Ovary (tissue), 9 donors: Measurements from ENCODE around the gene KRTAP17-1. TPM values are rescaled to one million over a fixed set of nuclear protein-coding genes. Genes with fewer than 3 reads are reported as not detected.

Source experiments
- DNase-seq, 5 donors: peaks; one replicate each; pipeline ENCODE4 v3.0.0-alpha.2; 2019 to 2020
- H3K27ac ChIP-seq, 2 donors: fragments of 200-600 bp; one replicate each; pipeline versions ENCODE4 v1.5.1 to v1.8.0; 2019 to 2022
- H3K27me3 ChIP-seq: fragments of 200-600 bp; one replicate; pipeline ENCODE4 v1.8.0; 2022
- H3K36me3 ChIP-seq: fragments of 200-600 bp; sonication (generic); one replicate; pipeline ENCODE4 v1.5.1; 2019
- H3K4me1 ChIP-seq: one replicate; pipeline ENCODE4 v1.8.1; 2013; ENCODE audit warnings: mild to moderate bottlenecking, moderate library complexity; ENCODE audit not compliant: insufficient read depth
- H3K4me3 ChIP-seq: fragments of 200-600 bp; sonication (generic); one replicate; pipeline ENCODE4 v1.5.1; 2017
- H3K9me3 ChIP-seq, 2 donors: fragments of 200-600 bp in 1 of 2; sonication (generic) in 1 of 2; one replicate each; pipeline versions ENCODE4 v1.5.1 to v1.8.1; 2013 to 2019; ENCODE audit warnings: mild to moderate bottlenecking in 1 of 2, moderate library complexity in 1 of 2
- EP300 ChIP-seq: sonication (generic); formaldehyde crosslinking; IDR thresholded peaks from one replicate; pipeline ENCODE4 v1.6.1; 2017; ENCODE audit warnings: antibody characterized with exemption
- POLR2A ChIP-seq: fragments of 450-650 bp; IDR thresholded peaks from one replicate; pipeline ENCODE4 v1.6.1; 2017; ENCODE audit warnings: antibody characterized with exemption, mild to moderate bottlenecking, moderate library complexity
- WGBS, 3 donors: extraction: QIAGEN DNeasy Blood & Tissue Kit in 1 of 3; methylation state at CpG; one replicate each; pipeline versions ENCODE4 v1.1.5 to v1.1.7; 2013 to 2017; 5-methylcytosine and 5-hydroxymethylcytosine counted together
- intact Hi-C, 4 donors: fragments of 100-400 bp; cut with DNase I; formaldehyde crosslinking; loops; one replicate each; pipeline versions ENCODE4 v1.11.0 to v1.15.1; 2022 to 2023
- polyA plus RNA-seq, 2 donors: library from polyadenylated mRNA; stranded (reverse); fragments of 200-250 nt in 1 of 2; fragments of 350-450 nt in 1 of 2; fragmentation: Illumina TruSeq in 1 of 2; extraction: RNeasy Lipid Tissue Mini Kit (QIAGEN cat#74804) in 1 of 2; gene quantifications; one replicate each; pipeline ENCODE4 v1.2.3, GENCODE V29; 2013 to 2014
- small RNA-seq: library from RNA; depleted of rRNA; stranded (forward); fragments of <200 nt; gene quantifications from one replicate; pipeline ENCODE3, GENCODE V24; 2016
- total RNA-seq, 7 donors: library from RNA; depleted of rRNA in 2 of 7; stranded (reverse); fragments of >200 nt in 2 of 7; fragmentation: NEBNext Ultra II Directional in 3 of 7; extraction: Animal tissue kit (Norgen Biotek cat#: 25700) in 3 of 7; gene quantifications; one replicate each; pipeline versions ENCODE4 v1.1.0 to v1.2.4, GENCODE V29; 2016 to 2023
- TF ChIP-seq, protein P1 (sequence below), 3 donors: fragments of 450-650 bp in 2 of 3; fragments of 200-600 bp in 1 of 3; IDR thresholded peaks; one replicate each; pipeline versions ENCODE4 v1.5.1 to v1.8.0; 2016 to 2022; ENCODE audit warnings: antibody characterized with exemption in 3 of 3, mild to moderate bottlenecking in 1 of 3
- donor health status: DM: no; HTN: no; CAD: no; lungs with moderate emphysema.
- donor health status: DM: no; HTN: no; CAD: no.
- donor health status: Bipolar disorder and iron deficiency.
- donor health status: DM: yes; HTN: yes; CAD: no.
- donor health status: DM: no; HTN: no; CAD: no.
- donor health status: DM: yes; HTN: yes; CAD: no.

Gene KRTAP17-1
- total and polyA plus RNA-seq, 9 donors: not detected

DNA sequence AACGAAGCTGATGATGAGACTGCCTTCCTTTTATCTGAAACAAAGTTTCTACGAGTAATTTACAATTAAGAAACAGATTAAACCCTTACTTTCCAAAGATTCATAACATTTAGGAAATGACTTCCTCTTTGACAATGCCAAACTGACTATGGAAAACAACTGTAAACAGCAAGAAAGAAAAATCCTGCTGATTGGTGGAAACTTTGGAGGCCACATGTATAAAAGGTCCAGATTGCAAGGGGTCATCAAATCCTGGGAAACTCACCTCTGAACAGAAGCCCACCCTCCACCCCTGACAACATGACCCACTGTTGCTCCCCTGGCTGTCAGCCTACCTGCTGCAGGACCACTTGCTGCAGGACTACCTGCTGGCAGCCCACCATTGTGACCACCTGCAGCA, 50.4 kb downstream of the KRTAP17-1 start, which contains the start of gene KRTAP9-6:
Gene KRTAP9-6, plus strand, starts transcription at position 301 of the 400 bp plus-strand sequence. Its CDS starts 0 bp downstream, at position 301.
- WGBS, 3 donors: 31 to 45% (median 37%) methylated on average over 2 of the region's 2 CpGs
- no peaks in the 10 kb centered on the region for H3K9me3 ChIP-seq
- TF ChIP-seq EP300 (no peak), POLR2A (no peak)
- TF ChIP-seq, protein P1, sequence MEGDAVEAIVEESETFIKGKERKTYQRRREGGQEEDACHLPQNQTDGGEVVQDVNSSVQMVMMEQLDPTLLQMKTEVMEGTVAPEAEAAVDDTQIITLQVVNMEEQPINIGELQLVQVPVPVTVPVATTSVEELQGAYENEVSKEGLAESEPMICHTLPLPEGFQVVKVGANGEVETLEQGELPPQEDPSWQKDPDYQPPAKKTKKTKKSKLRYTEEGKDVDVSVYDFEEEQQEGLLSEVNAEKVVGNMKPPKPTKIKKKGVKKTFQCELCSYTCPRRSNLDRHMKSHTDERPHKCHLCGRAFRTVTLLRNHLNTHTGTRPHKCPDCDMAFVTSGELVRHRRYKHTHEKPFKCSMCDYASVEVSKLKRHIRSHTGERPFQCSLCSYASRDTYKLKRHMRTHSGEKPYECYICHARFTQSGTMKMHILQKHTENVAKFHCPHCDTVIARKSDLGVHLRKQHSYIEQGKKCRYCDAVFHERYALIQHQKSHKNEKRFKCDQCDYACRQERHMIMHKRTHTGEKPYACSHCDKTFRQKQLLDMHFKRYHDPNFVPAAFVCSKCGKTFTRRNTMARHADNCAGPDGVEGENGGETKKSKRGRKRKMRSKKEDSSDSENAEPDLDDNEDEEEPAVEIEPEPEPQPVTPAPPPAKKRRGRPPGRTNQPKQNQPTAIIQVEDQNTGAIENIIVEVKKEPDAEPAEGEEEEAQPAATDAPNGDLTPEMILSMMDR (IDR thresholded peaks at IDR 0.05): no peak
- intact Hi-C loops: no loop called here
- H3K4me1 ChIP-seq: no peaks in the 10 kb centered on the region
- no peak within 1 kb of the TSS for H3K4me3 ChIP-seq
- H3K27ac ChIP-seq: no peak within 1 kb of the TSS
- no peak for DNase-seq
- no peaks in the 10 kb centered on the region for H3K36me3 ChIP-seq
- no peaks in the 10 kb centered on the region for H3K27me3 ChIP-seq

Small RNA genes lying within 50 kb of the gene (small RNA-seq; reads per million reads assigned to genes)
- not detected for gene KRTAP9-10P

Other genes with a start within 250 kb of the KRTAP17-1 start
Only the 30 nearest of the 35 such genes appear.
- not detected for gene KRTAP4-9, start 210.3 kb downstream of the KRTAP17-1 start, total RNA-seq
- gene KRTAP4-9, start 210.3 kb downstream of the KRTAP17-1 start, polyA plus RNA-seq: not detected
- not detected for gene KRTAP4-11, start 197.3 kb downstream of the KRTAP17-1 start, total RNA-seq
- not detected for gene KRTAP4-11, start 197.3 kb downstream of the KRTAP17-1 start, polyA plus RNA-seq
- gene KRTAP4-12, start 191.5 kb downstream of the KRTAP17-1 start, total RNA-seq: not detected
- gene KRTAP4-12, start 191.5 kb downstream of the KRTAP17-1 start, polyA plus RNA-seq: not detected
- not detected for gene KRTAP4-6, start 175.2 kb downstream of the KRTAP17-1 start, total RNA-seq
- gene KRTAP4-6, start 175.2 kb downstream of the KRTAP17-1 start, polyA plus RNA-seq: not detected
- gene KRTAP4-5, start 165.9 kb downstream of the KRTAP17-1 start, total RNA-seq: not detected
- not detected for gene KRTAP4-5, start 165.9 kb downstream of the KRTAP17-1 start, polyA plus RNA-seq
- gene KRTAP4-4, start 155.0 kb downstream of the KRTAP17-1 start, total RNA-seq: not detected
- not detected for gene KRTAP4-4, start 155.0 kb downstream of the KRTAP17-1 start, polyA plus RNA-seq
- gene KRTAP4-3, start 147.5 kb downstream of the KRTAP17-1 start, total RNA-seq: not detected
- gene KRTAP4-3, start 147.5 kb downstream of the KRTAP17-1 start, polyA plus RNA-seq: not detected
- gene KRTAP4-2, start 137.5 kb downstream of the KRTAP17-1 start, total RNA-seq: not detected
- not detected for gene KRTAP4-2, start 137.5 kb downstream of the KRTAP17-1 start, polyA plus RNA-seq
- gene KRTAP4-1, start 130.8 kb downstream of the KRTAP17-1 start, total RNA-seq: not detected
- not detected for gene KRTAP4-1, start 130.8 kb downstream of the KRTAP17-1 start, polyA plus RNA-seq
- not detected for gene KRTAP9-1, start 125.8 kb downstream of the KRTAP17-1 start, total RNA-seq
- not detected for gene KRTAP9-1, start 125.8 kb downstream of the KRTAP17-1 start, polyA plus RNA-seq
- gene KRTAP9-2, start 89.1 kb downstream of the KRTAP17-1 start, total RNA-seq: not detected
- gene KRTAP9-2, start 89.1 kb downstream of the KRTAP17-1 start, polyA plus RNA-seq: not detected
- gene KRTAP9-3, start 83.3 kb downstream of the KRTAP17-1 start, total RNA-seq: not detected
- not detected for gene KRTAP9-3, start 83.3 kb downstream of the KRTAP17-1 start, polyA plus RNA-seq
- not detected for gene KRTAP9-8, start 77.7 kb downstream of the KRTAP17-1 start, total RNA-seq
- not detected for gene KRTAP9-8, start 77.7 kb downstream of the KRTAP17-1 start, polyA plus RNA-seq
- gene KRTAP9-4, start 66.0 kb downstream of the KRTAP17-1 start, total RNA-seq: not detected
- not detected for gene KRTAP9-4, start 66.0 kb downstream of the KRTAP17-1 start, polyA plus RNA-seq
- gene KRTAP9-9, start 60.3 kb downstream of the KRTAP17-1 start, total RNA-seq: not detected
- gene KRTAP9-9, start 60.3 kb downstream of the KRTAP17-1 start, polyA plus RNA-seq: not detected
- not detected for gene KRTAP9-6, start 50.3 kb downstream of the KRTAP17-1 start, total RNA-seq
- not detected for gene KRTAP9-6, start 50.3 kb downstream of the KRTAP17-1 start, polyA plus RNA-seq
- gene KRTAP9-7, start 40.0 kb downstream of the KRTAP17-1 start, total RNA-seq: not detected
- not detected for gene KRTAP9-7, start 40.0 kb downstream of the KRTAP17-1 start, polyA plus RNA-seq
- gene KRTAP29-1, start 12.9 kb downstream of the KRTAP17-1 start, total RNA-seq: not detected
- gene KRTAP29-1, start 12.9 kb downstream of the KRTAP17-1 start, polyA plus RNA-seq: not detected
- not detected for gene KRTAP16-1, start 6.4 kb downstream of the KRTAP17-1 start, total RNA-seq
- gene KRTAP16-1, start 6.4 kb downstream of the KRTAP17-1 start, polyA plus RNA-seq: not detected
- gene KRT33A, start 35.1 kb upstream of the KRTAP17-1 start, total RNA-seq: not detected
- gene KRT33A, start 35.1 kb upstream of the KRTAP17-1 start, polyA plus RNA-seq: not detected
- gene KRT33B, start 54.1 kb upstream of the KRTAP17-1 start, total RNA-seq: not detected
- gene KRT33B, start 54.1 kb upstream of the KRTAP17-1 start, polyA plus RNA-seq: not detected
- gene KRT34, start 66.6 kb upstream of the KRTAP17-1 start, total RNA-seq: not detected
- gene KRT34, start 66.6 kb upstream of the KRTAP17-1 start, polyA plus RNA-seq: not detected
- not detected for gene KRT31, start 81.9 kb upstream of the KRTAP17-1 start, total RNA-seq
- not detected for gene KRT31, start 81.9 kb upstream of the KRTAP17-1 start, polyA plus RNA-seq
- gene KRT37, start 108.9 kb upstream of the KRTAP17-1 start, total RNA-seq: not detected
- not detected for gene KRT37, start 108.9 kb upstream of the KRTAP17-1 start, polyA plus RNA-seq
- not detected for gene KRT38, start 125.3 kb upstream of the KRTAP17-1 start, total RNA-seq
- not detected for gene KRT38, start 125.3 kb upstream of the KRTAP17-1 start, polyA plus RNA-seq
- gene KRT32, start 151.7 kb upstream of the KRTAP17-1 start, total RNA-seq: under 1 TPM in 2 of 7 donors, not detected in 5; 0.18 to 0.20 TPM
- under 1 TPM in 1 of 2 donors, not detected in 1; 0.33 TPM for gene KRT32, start 151.7 kb upstream of the KRTAP17-1 start, polyA plus RNA-seq
- gene KRT35, start 165.4 kb upstream of the KRTAP17-1 start, total RNA-seq: not detected
- gene KRT35, start 165.4 kb upstream of the KRTAP17-1 start, polyA plus RNA-seq: not detected
- gene KRT36, start 174.2 kb upstream of the KRTAP17-1 start, total RNA-seq: not detected
- under 1 TPM in 1 of 2 donors, not detected in 1; 0.50 TPM for gene KRT36, start 174.2 kb upstream of the KRTAP17-1 start, polyA plus RNA-seq
- 1 to 10 TPM in 3 of 7 donors, under 1 TPM in 2, not detected in 2; 0.32 to 3.7 (median 3.2) TPM for gene KRT13, start 189.9 kb upstream of the KRTAP17-1 start, total RNA-seq
- 1 to 10 TPM in 1 of 2 donors, under 1 TPM in 1; 0.16 to 1.1 TPM for gene KRT13, start 189.9 kb upstream of the KRTAP17-1 start, polyA plus RNA-seq
- gene KRT15, start 203.2 kb upstream of the KRTAP17-1 start, total RNA-seq: 1 to 10 TPM in 1 of 7 donors, under 1 TPM in 5, not detected in 1; 0.17 to 9.4 (median 0.46) TPM
- under 1 TPM; 0.11 to 0.22 TPM for gene KRT15, start 203.2 kb upstream of the KRTAP17-1 start, polyA plus RNA-seq